ENCODE measurements around the gene DPF1. TPM values are rescaled to one million over a fixed set of nuclear protein-coding genes. Genes with fewer than 3 reads are reported as not detected.

Gene DPF1
- total RNA-seq, 1 experiment from 2014 or later, result 7.5 TPM

GRCh38 chr19:38180071-38180470 is 44.0 kb downstream of the DPF1 start:
- no TSS peak for BruUV-seq (replicated peaks)
- Histone ChIP-seq H3K27ac (ENCODE audit: low read length) (no peak overlapping the region), H3K36me3 (ENCODE audit: control insufficient read depth, insufficient read depth, low read length) (no peaks in the 10 kb centered on the region), H3K4me3 (ENCODE audit: low read depth in 2 of 2, low read length in 2 of 2) (no peak overlapping the region), H3K27me3 (ENCODE audit: control insufficient read depth, insufficient read depth, low read length) (no peaks in the 10 kb centered on the region), H3K4me1 (ENCODE audit: control insufficient read depth, insufficient read depth, low read length) (no peaks in the 10 kb centered on the region), H3K9me3 (ENCODE audit: control insufficient read depth, insufficient read depth, low read depth, low read length) (no peaks in the 10 kb centered on the region)
- in situ Hi-C loops (cut with HindIII; ENCODE audit: low pct_unique_long_range_greater_than_20kb, low sequenced_read_pairs), result no loop called here
- no peak for ATAC-seq
- TF ChIP-seq TCF7L2 (IDR thresholded peaks at IDR 0.05; ENCODE audit: low read depth, low read length), result no peak
- TF ChIP-seq SIN3A (IDR thresholded peaks at IDR 0.05; ENCODE audit: borderline replicate concordance, insufficient read depth, low read depth, low read length), result no peak
- TF ChIP-seq CTCF (IDR thresholded peaks at IDR 0.05), result no peak
- TF ChIP-seq POLR2AphosphoS5 (IDR thresholded peaks at IDR 0.05; ENCODE audit: low read depth, low read length), result no peak
- intact Hi-C loops (cut with micrococcal nuclease; ENCODE audit: unreplicated experiment), result no loop called here
- no peak for DNase-seq (ENCODE audit: low read depth, low spot score)
- CTCF ChIA-PET, result no interaction called here
- POLR2A ChIA-PET, result no interaction called here

GRCh38 chr19:38175422-38175821 is 48.6 kb downstream of the DPF1 start:
- Histone ChIP-seq H3K27me3 (ENCODE audit: control insufficient read depth, insufficient read depth, low read length) (no peaks in the 10 kb centered on the region), H3K9me3 (ENCODE audit: control insufficient read depth, insufficient read depth, low read depth, low read length) (no peaks in the 10 kb centered on the region), H3K4me3 (ENCODE audit: low read depth in 2 of 2, low read length in 2 of 2) (no peak overlapping the region), H3K4me1 (ENCODE audit: control insufficient read depth, insufficient read depth, low read length) (no peaks in the 10 kb centered on the region), H3K36me3 (ENCODE audit: control insufficient read depth, insufficient read depth, low read length) (no peaks in the 10 kb centered on the region), H3K27ac (ENCODE audit: low read length) (no peak overlapping the region)
- ChIA-PET POLR2A (no interaction called here), CTCF (no interaction called here)
- DNase-seq (ENCODE audit: low read depth, low spot score), result no peak
- in situ Hi-C loops (cut with HindIII; ENCODE audit: low pct_unique_long_range_greater_than_20kb, low sequenced_read_pairs), result no loop called here
- intact Hi-C loops (cut with micrococcal nuclease; ENCODE audit: unreplicated experiment), result no loop called here
- ATAC-seq, result no peak
- TF ChIP-seq TCF7L2 (IDR thresholded peaks at IDR 0.05; ENCODE audit: low read depth, low read length), result no peak
- no peak for TF ChIP-seq REST (IDR thresholded peaks at IDR 0.05; ENCODE audit: insufficient read depth in 1 of 2, low read depth in 2 of 2, low read length in 1 of 2)
- TF ChIP-seq POLR2AphosphoS5 (IDR thresholded peaks at IDR 0.05; ENCODE audit: low read depth, low read length), result no peak
- TF ChIP-seq CTCF (IDR thresholded peaks at IDR 0.05), result no peak
- no peak for TF ChIP-seq SIN3A (IDR thresholded peaks at IDR 0.05; ENCODE audit: borderline replicate concordance, insufficient read depth, low read depth, low read length)
- BruUV-seq (replicated peaks), result no TSS peak

All from Panc1 (cell line).